HepG2 (cell line): Measurements from ENCODE around the gene MIA. TPM values are rescaled to one million over a fixed set of nuclear protein-coding genes. Genes with fewer than 3 reads are reported as not detected.

Source experiments
- AKAP8 ChIP-seq: sonication (generic); formaldehyde crosslinking; IDR thresholded peaks from 2 replicates; pipeline ENCODE4 v1.5.1; 2020; ENCODE audit warnings: mild to moderate bottlenecking, missing genetic modification reagents
- ASH2L ChIP-seq: fragments of 300-600, 200-600 bp; sonication (generic); IDR thresholded peaks from 2 replicates; pipeline ENCODE4 v1.7.0; 2017; ENCODE audit warnings: low read depth, mild to moderate bottlenecking, moderate library complexity, mixed read lengths, low read length; ENCODE audit not compliant: insufficient read length
- ESRRA ChIP-seq: sonication (generic); formaldehyde crosslinking; IDR thresholded peaks from 2 replicates; pipeline ENCODE4 v1.5.1; 2020; ENCODE audit warnings: mild to moderate bottlenecking, low read depth, missing genetic modification reagents
- ETV5 ChIP-seq: IDR thresholded peaks from 2 replicates; pipeline ENCODE4 v1.6.1; 2018; ENCODE audit warnings: missing biosample characterization, missing genetic modification reagents, inconsistent platforms, borderline replicate concordance
- MEIS2 ChIP-seq: sonication (generic); formaldehyde crosslinking; IDR thresholded peaks from 2 replicates; pipeline ENCODE4 v1.9.0; 2021; ENCODE audit warnings: mild to moderate bottlenecking, missing genetic modification reagents
- MXI1 ChIP-seq: IDR thresholded peaks from 3 replicates; pipeline ENCODE4 v1.6.1; 2012; ENCODE audit warnings: low read depth, low read length, inconsistent platforms, borderline replicate concordance
- NFKB2 ChIP-seq: sonication (generic); formaldehyde crosslinking; IDR thresholded peaks from 2 replicates; pipeline ENCODE4 v1.4.0; 2020; ENCODE audit warnings: missing genetic modification reagents, borderline replicate concordance
- NFRKB ChIP-seq: fragments of 450-650 bp; IDR thresholded peaks from 2 replicates; pipeline ENCODE4 v1.6.1; 2017
- RFX5 ChIP-seq: IDR thresholded peaks from 2 replicates; pipeline ENCODE4 v1.6.1; 2011; ENCODE audit warnings: low read depth, low read length, improper control_type of control experiment
- SATB2 ChIP-seq: sonication (generic); formaldehyde crosslinking; IDR thresholded peaks from 2 replicates; pipeline ENCODE4 v1.5.0; 2020; ENCODE audit warnings: missing genetic modification reagents
- SP140L ChIP-seq: sonication (generic); formaldehyde crosslinking; IDR thresholded peaks from 2 replicates; pipeline ENCODE4 v1.4.0; 2020; ENCODE audit warnings: missing genetic modification reagents, borderline replicate concordance
- SRSF4 ChIP-seq: fragments of 200-400 bp; formaldehyde crosslinking; IDR thresholded peaks from one replicate; pipeline ENCODE4 v1.6.1; 2018; ENCODE audit warnings: mild to moderate bottlenecking, low read depth, low read length, moderate library complexity; ENCODE audit not compliant: poor library complexity, severe bottlenecking
- SSRP1 ChIP-seq: IDR thresholded peaks from 2 replicates; pipeline ENCODE4 v1.6.1; 2016; ENCODE audit warnings: control low read depth
- TARDBP ChIP-seq: sonication (generic); formaldehyde crosslinking; IDR thresholded peaks from 2 replicates; pipeline ENCODE4 v1.8.0; 2022; ENCODE audit warnings: mild to moderate bottlenecking, missing genetic modification reagents
- ZNF207 ChIP-seq: fragments of 450-650 bp; IDR thresholded peaks from 2 replicates; pipeline ENCODE4 v1.6.1; 2016; ENCODE audit warnings: antibody characterized with exemption, borderline replicate concordance
- ZNF333 ChIP-seq: sonication (generic); formaldehyde crosslinking; IDR thresholded peaks from 2 replicates; pipeline ENCODE4 v1.4.0; 2020; ENCODE audit warnings: mild to moderate bottlenecking, missing genetic modification reagents, borderline replicate concordance
- ZNF383 ChIP-seq: sonication (generic); formaldehyde crosslinking; IDR thresholded peaks from 2 replicates; pipeline ENCODE4 v1.4.0; 2020; ENCODE audit warnings: missing genetic modification reagents, mild to moderate bottlenecking, borderline replicate concordance
- ZNF430 ChIP-seq: sonication (generic); formaldehyde crosslinking; IDR thresholded peaks from 2 replicates; pipeline ENCODE4 v1.9.0; 2021; ENCODE audit warnings: mild to moderate bottlenecking, missing genetic modification reagents
- ZNF546 ChIP-seq: sonication (generic); formaldehyde crosslinking; conservative IDR thresholded peaks from 2 replicates; pipeline ENCODE4 v1.8.1; 2023; ENCODE audit warnings: mild to moderate bottlenecking, missing genetic modification reagents
- ZSCAN9 ChIP-seq: IDR thresholded peaks from 2 replicates; pipeline ENCODE4 v1.6.1; 2016; ENCODE audit warnings: borderline replicate concordance
- polyA plus RNA-seq, 8 experiments: library from polyadenylated mRNA; depleted of rRNA in 3 of 8; stranded (reverse) in 7 of 8; unstranded in 1 of 8; fragments of >200 nt; fragmentation: Illumina TruSeq in 4 of 8; extraction: Trizol in 4 of 8; gene quantifications; 2 replicates each; pipeline versions ENCODE4 v1.2.1 to v1.2.3, GENCODE V29; 2011 to 2016; ENCODE audit warnings: low read depth in 4 of 8, missing spikeins in 1 of 8, mixed read lengths in 1 of 8; ENCODE audit not compliant: insufficient read depth in 1 of 8
- total RNA-seq, 5 experiments: library from RNA; depleted of rRNA; stranded (reverse); fragments of >200 nt; fragmentation: Illumina TruSeq; extraction: Trizol; gene quantifications; 2 replicates each; pipeline ENCODE4 v1.2.3, GENCODE V29; 2016; ENCODE audit warnings: low read depth in 1 of 5
- TF ChIP-seq, protein P1 (sequence below): sonication (generic); formaldehyde crosslinking; IDR thresholded peaks from 2 replicates; pipeline ENCODE4 v1.4.0; 2020; ENCODE audit warnings: missing genetic modification reagents, mild to moderate bottlenecking, borderline replicate concordance
- TF ChIP-seq, protein P2 (sequence below): sonication (generic); formaldehyde crosslinking; IDR thresholded peaks from 2 replicates; pipeline ENCODE4 v1.4.0; 2020; ENCODE audit warnings: mild to moderate bottlenecking, missing genetic modification reagents
- TF ChIP-seq, protein P3 (sequence below): sonication (generic); formaldehyde crosslinking; IDR thresholded peaks from 2 replicates; pipeline ENCODE4 v1.8.1; 2023; ENCODE audit warnings: mild to moderate bottlenecking, moderate library complexity, missing genetic modification reagents
- TF ChIP-seq, protein P4 (sequence below): sonication (generic); formaldehyde crosslinking; IDR thresholded peaks from 2 replicates; pipeline ENCODE4 v1.5.1; 2020; ENCODE audit warnings: mild to moderate bottlenecking, missing genetic modification reagents

Gene MIA
- total and polyA plus RNA-seq, 2 of the 13 experiments (the other 11 are each of a cell fraction or from before 2014, with no cell fraction given), result 0.61 TPM; not detected in 1

DNA sequence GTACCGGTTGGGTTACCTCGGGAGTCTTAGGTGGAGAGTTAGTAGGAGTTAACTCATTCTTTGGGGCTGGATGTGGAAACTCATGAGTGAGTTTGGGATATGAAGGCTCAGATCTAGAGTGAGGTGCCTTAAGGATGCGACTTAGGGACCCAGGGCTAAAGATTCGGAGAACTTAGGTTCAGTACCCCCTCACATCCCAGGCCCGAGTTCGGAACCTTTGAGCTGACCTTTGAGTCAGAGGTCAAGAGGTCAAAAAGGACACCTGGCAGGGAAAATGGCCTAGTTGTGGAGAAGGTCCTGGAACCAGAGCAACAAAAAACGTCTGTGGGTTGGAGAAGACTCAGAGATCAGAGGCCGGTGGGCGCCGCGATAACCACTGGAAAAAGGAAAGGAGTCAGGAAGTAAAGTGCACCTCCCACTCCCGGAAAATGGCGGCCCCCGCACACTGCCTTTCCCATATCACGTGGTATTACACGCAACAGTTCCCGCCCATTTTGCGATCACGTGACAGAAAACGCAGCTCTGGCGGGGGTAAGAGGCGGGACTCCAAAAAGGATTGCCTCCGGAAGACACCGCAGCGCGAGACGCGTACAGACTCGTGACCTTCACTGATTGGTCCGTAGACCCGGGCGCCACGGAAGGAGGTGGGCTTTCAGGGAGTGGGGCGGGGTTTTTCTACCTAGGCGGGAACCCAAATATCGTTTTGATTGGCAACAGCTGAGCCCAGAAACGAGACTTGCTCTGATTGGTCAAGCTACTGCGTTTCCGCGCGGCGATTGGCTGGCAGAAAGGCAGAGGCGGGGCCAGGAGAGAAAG, 25.1 kb upstream of the MIA start, which contains the start of gene ACTMAP (continued):
- TF ChIP-seq SATB2 (CRISPR knock-in tag), result 0 out of 2 replicates have a peak, but pooled peaks have one; percentile 12
- 0 out of 2 replicates have a peak, but pooled peaks have one; percentile 53 for TF ChIP-seq ZNF383 (CRISPR knock-in tag)
- peak; percentile 83 for TF ChIP-seq NFRKB
- TF ChIP-seq SP140L (CRISPR knock-in tag), result peak; percentile 70; the same call in 1 of the 2 replicates
- no peak for TF ChIP-seq ZNF333 (CRISPR knock-in tag)
- TF ChIP-seq MXI1, result peak; percentile 71; the same call in 2 of the 3 replicates
- TF ChIP-seq ZSCAN9 (CRISPR knock-in tag), result 0 out of 2 replicates have a peak, but pooled peaks have one; percentile 37
- TF ChIP-seq MEIS2 (CRISPR knock-in tag), result 0 out of 2 replicates have a peak, but pooled peaks have one; percentile 15
- TF ChIP-seq AKAP8 (CRISPR knock-in tag), result no peak
- peak; percentile 98 for TF ChIP-seq RFX5
- no peak for TF ChIP-seq SSRP1 (CRISPR knock-in tag)
- TF ChIP-seq, protein P1, sequence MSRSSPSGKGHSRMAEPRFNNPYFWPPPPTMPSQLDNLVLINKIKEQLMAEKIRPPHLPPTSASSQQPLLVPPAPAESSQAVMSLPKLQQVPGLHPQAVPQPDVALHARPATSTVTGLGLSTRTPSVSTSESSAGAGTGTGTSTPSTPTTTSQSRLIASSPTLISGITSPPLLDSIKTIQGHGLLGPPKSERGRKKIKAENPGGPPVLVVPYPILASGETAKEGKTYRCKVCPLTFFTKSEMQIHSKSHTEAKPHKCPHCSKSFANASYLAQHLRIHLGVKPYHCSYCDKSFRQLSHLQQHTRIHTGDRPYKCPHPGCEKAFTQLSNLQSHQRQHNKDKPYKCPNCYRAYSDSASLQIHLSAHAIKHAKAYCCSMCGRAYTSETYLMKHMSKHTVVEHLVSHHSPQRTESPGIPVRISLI (CRISPR knock-in tag), result no peak
- peak; percentile 34; the same call in 1 of the 2 replicates for TF ChIP-seq TARDBP
- TF ChIP-seq ZNF207, result peak; percentile 96; the same call in 1 of the 2 replicates
- TF ChIP-seq ASH2L, result peak; percentile 28
- TF ChIP-seq, protein P2, sequence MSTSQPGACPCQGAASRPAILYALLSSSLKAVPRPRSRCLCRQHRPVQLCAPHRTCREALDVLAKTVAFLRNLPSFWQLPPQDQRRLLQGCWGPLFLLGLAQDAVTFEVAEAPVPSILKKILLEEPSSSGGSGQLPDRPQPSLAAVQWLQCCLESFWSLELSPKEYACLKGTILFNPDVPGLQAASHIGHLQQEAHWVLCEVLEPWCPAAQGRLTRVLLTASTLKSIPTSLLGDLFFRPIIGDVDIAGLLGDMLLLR (CRISPR knock-in tag), result no peak
- no peak for TF ChIP-seq SRSF4
- peak; percentile 59; the same call in 1 of the 2 replicates for TF ChIP-seq ETV5 (CRISPR knock-in tag)
- TF ChIP-seq ESRRA (CRISPR knock-in tag), result peak; percentile 93
- no peak for TF ChIP-seq ZNF546 (CRISPR knock-in tag)
- TF ChIP-seq NFKB2 (CRISPR knock-in tag), result no peak; the same call in 1 of the 2 replicates
- TF ChIP-seq, protein P3, sequence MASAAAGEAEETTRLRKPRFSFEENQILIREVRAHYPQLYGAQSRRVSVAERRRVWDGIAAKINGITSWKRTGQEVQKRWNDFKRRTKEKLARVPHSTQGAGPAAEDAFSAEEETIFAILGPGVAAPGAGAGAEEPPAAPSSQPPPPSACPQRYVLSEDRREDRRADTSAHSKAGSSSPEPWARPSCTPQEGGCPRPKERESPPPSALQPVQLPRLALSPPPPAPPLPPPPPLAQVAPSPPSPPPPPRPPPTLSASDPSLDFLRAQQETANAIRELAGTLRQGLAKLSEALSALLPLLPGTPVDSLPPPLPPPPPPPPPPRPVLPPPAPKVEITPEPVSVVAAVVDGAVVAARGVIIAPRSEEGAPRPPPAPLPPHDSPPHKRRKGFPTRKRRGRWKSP (CRISPR knock-in tag), result peak; percentile 37; the same call in 1 of the 2 replicates
- 0 out of 2 replicates have a peak, but pooled peaks have one; percentile 7 for TF ChIP-seq ZNF430 (CRISPR knock-in tag)
- TF ChIP-seq, protein P4, sequence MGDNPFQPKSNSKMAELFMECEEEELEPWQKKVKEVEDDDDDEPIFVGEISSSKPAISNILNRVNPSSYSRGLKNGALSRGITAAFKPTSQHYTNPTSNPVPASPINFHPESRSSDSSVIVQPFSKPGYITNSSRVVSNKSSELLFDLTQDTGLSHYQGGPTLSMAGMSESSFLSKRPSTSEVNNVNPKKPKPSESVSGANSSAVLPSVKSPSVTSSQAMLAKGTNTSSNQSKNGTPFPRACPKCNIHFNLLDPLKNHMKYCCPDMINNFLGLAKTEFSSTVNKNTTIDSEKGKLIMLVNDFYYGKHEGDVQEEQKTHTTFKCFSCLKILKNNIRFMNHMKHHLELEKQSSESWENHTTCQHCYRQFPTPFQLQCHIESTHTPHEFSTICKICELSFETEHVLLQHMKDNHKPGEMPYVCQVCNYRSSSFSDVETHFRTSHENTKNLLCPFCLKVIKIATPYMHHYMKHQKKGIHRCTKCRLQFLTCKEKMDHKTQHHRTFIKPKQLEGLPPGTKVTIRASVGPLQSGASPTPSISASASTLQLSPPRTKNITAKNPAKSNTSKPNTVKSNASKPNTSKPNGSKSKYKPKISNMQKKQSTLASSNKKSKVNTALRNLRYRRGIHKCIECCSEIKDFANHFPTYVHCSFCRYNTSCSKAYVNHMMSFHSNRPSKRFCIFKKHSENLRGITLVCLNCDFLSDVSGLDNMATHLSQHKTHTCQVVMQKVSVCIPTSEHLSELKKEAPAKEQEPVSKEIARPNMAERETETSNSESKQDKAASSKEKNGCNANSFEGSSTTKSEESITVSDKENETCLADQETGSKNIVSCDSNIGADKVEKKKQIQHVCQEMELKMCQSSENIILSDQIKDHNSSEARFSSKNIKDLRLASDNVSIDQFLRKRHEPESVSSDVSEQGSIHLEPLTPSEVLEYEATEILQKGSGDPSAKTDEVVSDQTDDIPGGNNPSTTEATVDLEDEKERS (CRISPR knock-in tag), result peak; percentile 79; the same call in 1 of the 2 replicates
